Limb (tissue), 2 donors: Measurements from ENCODE around the gene IFIT2.
"Not testable (repeated sequence)": the region's sequence is repeated elsewhere in the genome, so short reads cannot be mapped to it uniquely, and the experiment has no call there.

Experiments used
- DNase-seq, 2 donors: peaks; one replicate each; pipeline ENCODE4 v3.0.0-alpha.2; 2016; ENCODE audit errors: extremely low spot score in 2 of 2

IFIT2 gene

DNA sequence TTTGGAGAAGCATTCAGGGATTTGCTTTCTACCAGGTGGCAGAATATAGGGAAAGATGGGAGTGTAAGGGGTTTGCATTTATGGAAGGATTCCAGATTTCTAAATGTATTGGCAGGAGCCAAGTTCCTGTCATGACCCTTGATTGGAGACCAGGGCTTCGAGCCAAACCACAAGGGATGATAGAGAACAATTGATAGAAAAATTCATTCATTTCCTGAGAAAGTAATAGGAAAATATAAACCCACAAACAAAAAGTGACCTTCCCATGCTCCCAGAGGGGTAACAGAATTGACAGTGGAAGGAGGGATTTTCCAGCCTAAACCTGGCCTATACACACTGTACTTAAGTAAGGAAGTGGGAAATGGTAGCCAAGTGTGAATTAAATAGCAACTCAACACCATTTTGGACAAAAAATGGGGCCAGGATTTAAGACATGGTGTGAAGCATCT is 22.4 kb upstream of the IFIT2 start:
- peak in 1 of 2 donors; percentile 59 for DNase-seq

DNA sequence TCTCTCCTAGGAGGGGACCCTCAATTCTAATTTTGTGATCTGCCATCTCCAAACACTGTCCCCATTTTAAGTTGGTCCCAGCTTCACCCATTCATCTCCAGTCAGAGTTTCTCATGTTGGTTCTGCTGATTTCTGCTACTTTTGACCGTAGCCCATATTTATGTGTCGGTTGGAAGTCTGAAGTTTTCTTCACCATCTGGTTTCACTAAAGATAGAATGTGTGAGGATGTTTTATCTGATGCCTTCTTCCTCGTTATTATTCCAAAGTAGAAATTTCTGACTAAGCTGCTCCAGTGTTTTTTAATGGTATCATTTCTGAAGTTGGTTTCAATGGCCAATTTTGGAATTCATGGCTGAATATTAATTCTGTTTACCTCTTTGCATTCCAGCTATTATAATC is 21.3 kb upstream of the IFIT2 start:
- no peak for DNase-seq

DNA sequence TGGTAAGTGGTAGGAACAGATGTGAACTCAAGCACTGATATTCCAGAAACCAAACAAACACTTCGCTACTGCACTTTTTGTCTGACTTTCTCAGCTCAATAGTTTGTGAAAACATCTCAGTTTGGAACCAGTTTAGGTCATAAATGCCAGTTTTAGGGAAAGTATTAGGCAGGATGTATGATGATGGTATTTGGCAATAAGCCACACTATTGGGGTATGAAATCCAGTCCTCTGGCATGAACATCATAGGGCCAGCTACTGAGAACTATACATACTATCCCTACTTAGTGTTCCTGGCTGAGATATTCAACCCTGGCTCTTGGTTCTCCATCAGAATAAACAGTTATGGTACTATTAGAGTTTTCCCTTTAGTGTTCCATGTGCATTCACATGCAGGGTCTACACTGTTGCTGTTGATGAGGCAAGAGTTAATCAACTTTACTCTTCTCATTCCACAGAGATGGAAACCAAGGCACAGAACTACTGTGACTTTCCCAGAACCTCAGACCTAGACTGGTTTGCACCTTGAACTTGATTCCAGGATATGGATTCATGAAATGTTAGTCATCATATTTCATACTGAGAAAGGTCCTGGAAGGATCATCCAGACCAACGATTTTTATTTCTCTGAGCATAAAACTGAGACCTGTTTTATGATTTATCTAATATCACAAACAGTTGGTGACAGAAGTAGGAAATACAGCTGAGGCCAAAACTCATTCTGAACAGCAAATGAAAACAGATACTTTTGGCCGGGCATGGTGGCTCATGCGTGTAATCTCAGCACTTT is 20.0 kb upstream of the IFIT2 start:
- DNase-seq: no peak

- peak in 1 of 2 donors; percentile 46 for DNase-seq
Observed at GRCh38 chr10:89283025-89283935, 18.6 kb upstream of the IFIT2 start.

- peak; percentile 49 to 77 for DNase-seq
Observed at GRCh38 chr10:89283936-89284475, 17.8 kb upstream of the IFIT2 start.

DNA sequence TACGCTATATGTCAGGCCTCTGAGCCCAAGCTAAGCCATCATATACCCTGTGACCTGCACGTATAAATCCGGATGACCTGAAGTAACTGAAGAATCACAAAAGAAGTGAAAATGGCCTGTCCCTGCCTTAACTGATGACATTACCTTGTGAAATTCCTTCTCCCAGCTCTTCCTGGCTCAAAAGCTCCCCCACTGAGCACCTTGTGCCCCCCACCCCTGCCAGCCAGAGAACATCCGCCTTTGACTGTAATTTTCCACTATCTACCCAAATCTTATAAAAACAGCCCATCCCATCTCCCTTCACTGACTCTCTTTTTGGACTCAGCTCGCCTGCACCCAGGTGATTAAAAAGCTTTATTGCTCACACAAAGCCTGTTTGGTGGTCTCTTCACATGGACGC is 17.1 kb upstream of the IFIT2 start:
- DNase-seq: not testable (repeated sequence)

DNA sequence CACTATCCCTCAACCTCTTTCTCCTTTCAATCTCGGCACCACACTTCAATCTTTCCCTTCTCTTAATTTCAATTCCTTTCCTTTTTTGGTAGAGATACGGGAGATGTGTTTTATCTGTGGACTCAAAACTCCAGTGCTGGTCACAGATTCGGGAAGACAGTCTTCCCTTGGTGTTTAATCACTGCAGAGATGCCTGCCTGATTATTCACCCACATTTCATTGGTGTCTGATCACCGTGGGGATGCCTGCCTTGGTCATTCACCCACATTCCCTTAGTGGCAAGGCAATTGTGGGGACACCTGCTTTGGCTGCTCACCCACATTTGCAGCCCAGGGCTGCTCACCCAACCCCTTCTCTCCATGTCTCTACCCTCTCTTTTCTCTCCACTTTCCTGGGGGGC is 16.5 kb upstream of the IFIT2 start:
- DNase-seq: not testable (repeated sequence)

DNA sequence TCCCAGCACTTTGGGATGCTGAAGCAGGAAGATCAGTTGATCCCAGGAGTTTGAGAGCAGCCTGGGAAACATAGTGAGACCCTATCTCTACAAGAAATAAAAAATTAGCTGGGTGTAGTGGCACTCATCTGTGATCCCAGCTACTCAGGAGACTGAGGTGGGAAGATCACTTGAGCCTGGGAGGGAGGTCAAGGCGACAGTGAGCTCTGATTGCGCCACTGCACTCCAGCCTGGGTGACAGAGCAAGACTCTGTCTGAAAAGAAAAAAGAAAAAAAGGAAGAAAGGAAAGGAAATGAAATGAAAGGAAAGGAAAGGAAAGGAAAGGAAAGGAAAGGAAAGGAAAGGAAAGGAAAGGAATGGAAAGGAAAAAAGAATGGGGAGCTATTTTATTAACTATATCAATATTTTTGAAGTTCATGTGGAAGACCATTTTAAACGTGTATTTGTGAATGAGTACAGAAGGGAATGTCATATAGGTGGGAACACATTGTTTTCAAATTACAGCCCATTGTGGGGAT is 7.1 kb upstream of the IFIT2 start:
- DNase-seq: no peak

DNA sequence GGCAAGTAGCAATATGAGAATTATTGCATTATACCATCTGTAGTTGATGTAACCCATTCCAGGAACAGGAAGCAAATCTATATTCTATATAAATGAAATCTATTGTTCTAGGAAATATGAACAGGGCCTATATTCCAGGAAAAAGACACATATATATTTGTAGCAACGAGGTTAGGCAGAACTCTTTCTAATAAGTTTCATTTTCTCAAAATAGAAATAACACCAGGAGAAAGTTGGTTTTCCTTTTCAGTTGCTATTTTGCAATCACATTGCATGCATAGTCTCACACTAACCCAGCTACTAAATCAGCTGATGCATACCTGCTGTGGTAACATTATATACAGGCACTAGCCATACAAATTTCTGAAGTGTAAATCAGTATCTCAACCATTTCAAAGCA is 6.2 kb upstream of the IFIT2 start:
- no peak for DNase-seq

DNA sequence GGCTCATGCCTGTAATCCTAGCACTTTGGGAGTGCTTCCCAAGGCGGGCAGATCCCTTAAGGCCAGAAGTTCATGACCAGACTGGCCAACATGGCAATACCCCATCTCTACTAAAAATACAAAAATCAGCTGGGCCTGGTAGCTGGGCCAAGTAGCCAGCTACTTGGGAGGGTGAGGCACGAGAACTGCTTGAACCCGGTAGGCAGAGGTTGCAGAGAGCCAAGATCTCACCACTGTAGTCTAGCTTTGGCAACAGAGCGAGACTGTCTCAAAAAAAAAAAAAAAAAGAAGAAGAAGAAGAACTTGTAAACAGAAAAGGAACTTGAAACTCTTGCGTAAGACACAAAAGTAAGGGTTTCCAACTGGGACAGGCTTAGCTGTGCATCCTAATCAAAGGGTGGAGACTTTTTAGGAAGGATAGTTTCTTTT is 5.6 kb upstream of the IFIT2 start:
- DNase-seq: no peak

DNA sequence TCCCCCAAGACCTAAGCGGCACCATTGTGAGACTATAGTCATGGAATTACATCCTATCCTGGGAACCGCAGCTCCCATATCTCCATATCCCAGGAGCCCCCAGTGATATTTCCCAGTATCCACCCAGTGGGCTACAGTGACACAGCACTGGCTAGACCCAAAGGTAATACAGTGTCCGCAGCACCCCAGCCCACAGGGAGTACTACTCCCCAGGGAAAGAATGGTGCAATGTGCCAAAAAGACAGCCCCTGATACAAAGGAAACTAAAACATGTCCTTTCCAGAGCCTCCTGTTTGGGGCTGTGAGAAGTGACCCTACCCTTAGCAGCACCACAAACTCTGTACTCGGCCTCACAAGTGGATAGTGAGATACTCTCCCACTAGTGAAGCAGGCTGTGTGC is 4.5 kb upstream of the IFIT2 start:
- no peak for DNase-seq

- DNase-seq: no peak
Observed at GRCh38 chr10:89297791-89298190, 4.1 kb upstream of the IFIT2 start.

DNA sequence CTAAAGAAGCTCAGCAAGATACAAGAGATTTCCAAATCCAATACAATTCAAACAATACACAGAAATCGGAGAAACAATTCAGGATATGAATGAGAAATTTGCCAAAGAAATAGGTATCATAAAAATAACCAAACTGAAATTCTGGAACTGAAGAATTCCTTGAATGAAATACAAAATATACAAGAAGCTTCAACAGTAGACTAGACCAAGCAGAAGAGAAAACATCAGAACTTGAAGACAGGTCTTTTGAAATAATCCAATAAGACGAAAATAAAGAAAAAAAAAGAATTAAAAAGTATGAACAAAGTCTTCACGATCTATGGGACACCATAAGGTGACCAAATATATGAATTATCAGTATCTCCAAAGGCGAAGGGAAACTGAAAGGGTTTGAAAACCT is 2.8 kb upstream of the IFIT2 start:
- DNase-seq: no peak

- DNase-seq: no peak
Observed at GRCh38 chr10:89301232-89301631, 614 bp upstream of the IFIT2 start.

GRCh38 chr10:89302625-89303024 is 779 bp downstream of the IFIT2 start:
- no peak for DNase-seq

- DNase-seq: no peak
Observed at GRCh38 chr10:89303161-89303560, 1.3 kb downstream of the IFIT2 start.

DNA sequence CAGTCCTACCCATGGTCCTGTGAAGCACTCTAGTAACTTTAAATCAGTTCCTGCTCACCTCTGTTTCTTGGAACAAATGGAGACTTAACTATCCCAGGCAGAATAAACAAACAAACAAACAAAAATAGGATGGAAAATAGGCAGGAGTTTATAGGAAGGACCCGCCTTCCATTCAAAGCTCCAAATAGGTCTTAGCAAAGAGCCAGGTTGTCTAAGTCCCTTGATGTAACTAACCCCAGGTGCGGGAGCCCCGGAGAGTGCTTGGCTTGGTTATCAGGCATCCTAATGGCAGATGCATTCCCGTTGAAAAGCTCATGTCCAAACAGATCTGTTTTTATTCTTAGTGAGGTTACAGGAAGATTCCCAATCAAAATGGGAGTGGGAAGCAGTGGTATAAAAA is 2.2 kb downstream of the IFIT2 start:
- no peak for DNase-seq

GRCh38 chr10:89304446-89304845 is 2.6 kb downstream of the IFIT2 start:
- DNase-seq: no peak

GRCh38 chr10:89304925-89305324 is 3.1 kb downstream of the IFIT2 start:
- no peak for DNase-seq

DNA sequence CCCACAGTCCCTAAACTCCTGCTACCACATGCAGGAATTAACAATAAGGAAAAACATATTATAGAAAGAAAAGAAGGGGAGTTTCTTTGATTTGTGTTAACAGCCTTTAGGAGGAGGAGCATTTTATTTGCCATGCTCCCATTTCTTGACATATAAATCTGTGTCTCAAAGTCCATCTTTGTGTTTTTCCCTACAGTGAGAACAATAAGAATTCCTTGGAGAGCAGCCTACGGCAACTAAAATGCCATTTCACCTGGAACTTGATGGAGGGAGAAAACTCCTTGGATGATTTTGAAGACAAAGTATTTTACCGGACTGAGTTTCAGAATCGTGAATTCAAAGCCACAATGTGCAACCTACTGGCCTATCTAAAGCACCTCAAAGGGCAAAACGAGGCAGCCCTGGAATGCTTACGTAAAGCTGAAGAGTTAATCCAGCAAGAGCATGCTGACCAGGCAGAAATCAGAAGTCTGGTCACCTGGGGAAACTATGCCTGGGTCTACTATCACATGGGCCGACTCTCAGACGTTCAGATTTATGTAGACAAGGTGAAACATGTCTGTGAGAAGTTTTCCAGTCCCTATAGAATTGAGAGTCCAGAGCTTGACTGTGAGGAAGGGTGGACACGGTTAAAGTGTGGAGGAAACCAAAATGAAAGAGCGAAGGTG is 4.1 kb downstream of the IFIT2 start:
- DNase-seq: no peak
